ENCODE measurements around the gene RABGAP1L.

The RABGAP1L gene

DNA sequence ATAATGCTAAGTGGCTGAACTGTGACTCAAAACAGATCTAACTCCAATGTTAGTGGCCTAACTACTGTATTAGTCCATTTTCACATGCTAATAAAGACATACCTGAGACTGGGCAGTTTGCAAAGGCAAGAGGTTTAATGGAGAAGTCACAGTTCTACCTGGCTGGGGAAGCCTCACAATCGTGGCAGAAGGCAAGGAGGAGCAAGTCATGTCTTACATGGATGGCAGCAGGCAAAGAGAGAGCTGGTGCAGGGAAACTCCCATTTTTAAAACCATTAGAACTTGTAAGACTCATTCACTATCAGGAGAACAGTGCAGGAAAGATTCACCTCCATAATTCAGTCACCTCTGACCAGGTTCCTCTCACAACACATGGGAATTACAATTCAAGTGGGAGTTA, 760.8 kb downstream of the RABGAP1L start:
- H3K27ac ChIP-seq = no peak overlapping the region
- no peak overlapping the region for H3K4me3 ChIP-seq
- TF ChIP-seq, protein P1, sequence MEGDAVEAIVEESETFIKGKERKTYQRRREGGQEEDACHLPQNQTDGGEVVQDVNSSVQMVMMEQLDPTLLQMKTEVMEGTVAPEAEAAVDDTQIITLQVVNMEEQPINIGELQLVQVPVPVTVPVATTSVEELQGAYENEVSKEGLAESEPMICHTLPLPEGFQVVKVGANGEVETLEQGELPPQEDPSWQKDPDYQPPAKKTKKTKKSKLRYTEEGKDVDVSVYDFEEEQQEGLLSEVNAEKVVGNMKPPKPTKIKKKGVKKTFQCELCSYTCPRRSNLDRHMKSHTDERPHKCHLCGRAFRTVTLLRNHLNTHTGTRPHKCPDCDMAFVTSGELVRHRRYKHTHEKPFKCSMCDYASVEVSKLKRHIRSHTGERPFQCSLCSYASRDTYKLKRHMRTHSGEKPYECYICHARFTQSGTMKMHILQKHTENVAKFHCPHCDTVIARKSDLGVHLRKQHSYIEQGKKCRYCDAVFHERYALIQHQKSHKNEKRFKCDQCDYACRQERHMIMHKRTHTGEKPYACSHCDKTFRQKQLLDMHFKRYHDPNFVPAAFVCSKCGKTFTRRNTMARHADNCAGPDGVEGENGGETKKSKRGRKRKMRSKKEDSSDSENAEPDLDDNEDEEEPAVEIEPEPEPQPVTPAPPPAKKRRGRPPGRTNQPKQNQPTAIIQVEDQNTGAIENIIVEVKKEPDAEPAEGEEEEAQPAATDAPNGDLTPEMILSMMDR (IDR thresholded peaks at IDR 0.05) = no peak
- DNase-seq (ENCODE audit: low spot score) = no peak

DNA sequence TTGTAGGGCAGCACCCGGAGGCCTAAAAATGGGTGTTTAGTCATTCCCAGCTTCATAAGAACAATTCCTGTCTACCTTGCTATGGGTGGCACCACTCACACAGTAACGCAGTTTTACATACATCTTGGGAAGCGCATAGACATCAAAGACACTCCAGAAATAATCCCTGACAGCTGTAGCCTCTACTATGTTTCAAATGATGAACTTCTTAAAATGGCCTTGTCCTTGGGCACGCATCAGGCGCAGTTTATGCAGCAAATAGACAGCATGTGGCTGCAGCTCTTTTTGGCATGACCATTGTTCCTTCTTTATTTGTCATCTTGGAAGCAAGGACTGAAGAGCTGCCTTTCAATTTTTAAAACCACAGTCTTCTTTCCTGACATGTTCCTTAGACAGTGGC, 762.8 kb downstream of the RABGAP1L start:
- TF ChIP-seq, protein P1 (IDR thresholded peaks at IDR 0.05) = no peak
- Histone ChIP-seq H3K27ac (no peak overlapping the region), H3K4me3 (no peak overlapping the region)
- no peak for DNase-seq (ENCODE audit: low spot score)

DNA sequence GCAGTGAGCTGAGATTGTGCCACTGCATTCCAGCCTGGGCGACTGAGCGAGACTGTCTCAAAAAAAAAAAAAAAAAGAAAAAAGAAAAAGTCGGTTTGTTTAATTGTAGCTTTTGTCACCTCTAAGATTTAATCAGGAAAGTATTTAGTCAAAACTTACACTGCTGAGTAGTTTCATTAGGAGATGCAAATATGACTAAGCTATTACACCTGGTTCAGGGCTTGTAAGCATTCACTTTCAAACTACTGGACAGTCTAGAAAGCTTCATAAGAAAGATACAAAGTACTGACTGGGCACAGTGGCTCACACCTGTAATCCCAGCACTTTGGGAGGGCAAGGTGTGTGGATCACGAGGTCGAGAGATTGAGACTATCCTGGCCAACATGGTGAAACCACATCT, 764.5 kb downstream of the RABGAP1L start:
- H3K4me3 ChIP-seq = no peak overlapping the region
- DNase-seq (ENCODE audit: low spot score) = no peak
- no peak overlapping the region for H3K27ac ChIP-seq
- TF ChIP-seq, protein P1 (IDR thresholded peaks at IDR 0.05) = no peak

DNA sequence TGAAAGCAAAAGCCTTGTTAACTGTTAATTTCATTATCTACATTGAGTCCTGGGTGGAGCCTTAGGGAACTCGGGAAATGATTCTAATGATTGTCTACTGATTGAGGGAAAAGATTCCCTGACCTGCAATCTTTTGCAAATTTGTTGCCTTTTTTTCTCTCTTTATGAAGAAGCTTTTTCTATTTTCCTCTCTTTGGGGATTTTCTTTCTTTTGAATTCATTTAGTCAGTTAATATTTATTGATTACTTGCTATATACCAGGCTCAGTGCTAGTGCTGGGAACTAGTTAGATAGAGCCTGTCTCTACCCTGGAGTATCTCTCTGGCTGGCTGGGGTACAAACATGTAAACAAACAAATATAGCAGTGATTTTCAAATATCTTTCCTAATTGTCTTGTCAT, 769.2 kb downstream of the RABGAP1L start:
- no peak overlapping the region for H3K27ac ChIP-seq
- no peak for DNase-seq (ENCODE audit: low spot score)
- no peak overlapping the region for H3K4me3 ChIP-seq
- TF ChIP-seq, protein P1 (IDR thresholded peaks at IDR 0.05) = no peak

DNA sequence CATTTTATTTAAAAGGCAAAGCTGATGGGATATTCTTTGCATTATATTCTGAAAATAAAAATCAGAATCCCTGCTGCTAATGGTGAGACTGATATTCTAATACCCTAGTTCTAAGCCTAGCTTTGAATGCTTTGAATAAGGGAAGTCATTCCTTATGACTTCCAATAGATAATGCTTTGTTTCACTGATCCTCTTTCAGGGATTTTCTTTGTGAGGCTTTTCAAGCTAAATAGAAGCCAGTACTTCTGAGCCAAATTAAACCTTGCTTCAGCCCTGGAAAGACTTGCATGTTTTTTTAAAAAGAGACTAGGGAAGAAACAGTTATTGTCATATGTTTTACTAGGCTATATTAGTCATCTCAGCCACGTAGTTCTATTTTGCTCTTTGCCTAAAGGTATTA, 771.9 kb downstream of the RABGAP1L start:
- Histone ChIP-seq H3K4me3 (no peak overlapping the region), H3K27ac (no peak overlapping the region)
- TF ChIP-seq, protein P1 (IDR thresholded peaks at IDR 0.05) = no peak
- DNase-seq (ENCODE audit: low spot score) = no peak

DNA sequence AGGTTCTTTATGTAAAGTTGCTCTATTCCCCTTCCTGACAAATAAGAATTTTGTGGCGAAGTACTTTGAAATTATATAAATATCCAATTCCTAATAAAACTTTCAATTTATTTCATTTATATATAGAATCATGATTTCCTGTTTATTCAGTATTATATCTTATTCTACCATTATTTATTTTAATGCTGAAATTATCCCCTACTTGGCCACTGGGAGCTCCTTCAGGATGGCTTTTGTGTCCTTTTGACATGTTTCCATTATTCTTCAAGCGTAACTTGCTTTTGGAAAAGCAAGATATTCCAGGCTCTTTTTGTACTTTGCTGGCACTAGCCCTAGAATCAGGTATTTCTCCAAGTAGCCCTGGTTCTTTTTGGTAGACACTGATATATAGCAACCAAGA, 773.3 kb downstream of the RABGAP1L start:
- Histone ChIP-seq H3K27ac (no peak overlapping the region), H3K4me3 (no peak overlapping the region)
- TF ChIP-seq, protein P1 (IDR thresholded peaks at IDR 0.05) = no peak
- no peak for DNase-seq (ENCODE audit: low spot score)

DNA sequence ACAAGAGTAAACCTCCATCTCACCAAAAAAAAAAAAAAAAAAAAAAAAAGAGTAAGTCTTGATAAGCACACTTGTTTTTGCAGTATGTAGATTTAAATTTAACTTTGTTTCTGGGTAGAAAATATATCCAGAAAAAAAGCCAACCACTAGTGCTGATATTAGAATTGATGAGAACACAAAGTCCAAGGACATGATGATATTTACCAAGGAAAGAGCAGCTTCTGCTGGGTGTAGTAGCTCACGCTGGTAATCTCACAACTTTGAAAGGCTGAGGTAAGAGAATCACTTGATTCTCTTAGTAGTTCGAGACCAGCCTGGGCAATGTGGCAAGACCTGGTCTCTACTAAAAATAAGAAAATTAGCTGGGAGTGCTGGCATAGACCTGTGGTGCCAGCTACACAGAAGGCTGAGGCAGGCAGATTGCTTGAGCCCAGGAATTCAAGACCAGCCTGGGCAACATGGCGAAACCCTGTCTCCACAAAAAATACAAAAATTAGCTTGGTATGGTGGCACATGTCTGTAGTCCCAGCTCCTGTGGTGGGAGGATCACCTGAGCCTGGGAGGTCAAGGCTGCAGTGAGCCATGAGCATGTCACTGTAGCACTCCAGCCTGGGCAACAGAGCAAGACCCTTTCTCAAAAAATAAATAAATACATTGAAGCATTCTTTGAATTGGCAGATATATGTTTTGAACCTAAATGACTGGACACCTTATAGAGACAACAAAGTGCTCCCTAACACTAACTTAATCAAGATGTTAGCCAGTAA, 776.8 kb downstream of the RABGAP1L start:
- no peak overlapping the region for H3K4me3 ChIP-seq
- TF ChIP-seq, protein P1 (IDR thresholded peaks at IDR 0.05) = no peak
- no peak overlapping the region for H3K27ac ChIP-seq
- no peak for DNase-seq (ENCODE audit: low spot score)

Measured in coronary artery (tissue), 2 donors.